GM23248 (cell line): ENCODE measurements around the gene HIP1. TPM values are rescaled to one million over a fixed set of nuclear protein-coding genes. Genes with fewer than 3 reads are reported as not detected.

Source experiments
- DNase-seq: peaks from one replicate; pipeline ENCODE4 v3.0.0-alpha.2; 2015
- H2AFZ ChIP-seq: fragments of 200-600 bp; sonication (generic); 2 replicates; pipeline ENCODE4 v1.6.1; 2016; ENCODE audit warnings: antibody characterized with exemption
- H3F3A ChIP-seq: fragments of 200-600 bp; sonication (generic); 2 replicates; pipeline ENCODE4 v1.6.1; 2016; ENCODE audit warnings: mild to moderate bottlenecking, antibody characterized with exemption, mixed run types; ENCODE audit not compliant: insufficient read depth
- H3K27ac ChIP-seq: fragments of 200-600 bp; sonication (generic); 2 replicates; pipeline ENCODE4 v1.5.1; 2016; ENCODE audit warnings: mild to moderate bottlenecking
- H3K27me3 ChIP-seq: fragments of 200-600 bp; sonication (generic); replicated peaks from 2 replicates; pipeline ENCODE4 v1.6.1; 2016; ENCODE audit warnings: mild to moderate bottlenecking; ENCODE audit not compliant: insufficient read depth
- H3K36me3 ChIP-seq: fragments of 200-600 bp; sonication (generic); 2 replicates; pipeline ENCODE4 v1.6.1; 2016; ENCODE audit warnings: low read depth, mild to moderate bottlenecking
- H3K4me1 ChIP-seq: fragments of 200-600 bp; sonication (generic); 2 replicates; pipeline ENCODE4 v1.6.1; 2016; ENCODE audit warnings: mild to moderate bottlenecking; ENCODE audit not compliant: insufficient read depth
- H3K4me2 ChIP-seq: fragments of 200-600 bp; sonication (generic); one replicate; pipeline ENCODE4 v1.6.1; 2016; ENCODE audit warnings: mild to moderate bottlenecking; ENCODE audit not compliant: unreplicated experiment
- H3K4me3 ChIP-seq: fragments of 200-600 bp; sonication (generic); 2 replicates; pipeline ENCODE4 v1.5.1; 2016; ENCODE audit warnings: mild to moderate bottlenecking
- H3K79me2 ChIP-seq: fragments of 200-600 bp; sonication (generic); 2 replicates; pipeline ENCODE4 v1.6.1; 2016; ENCODE audit warnings: mild to moderate bottlenecking; ENCODE audit not compliant: insufficient read depth
- H3K9ac ChIP-seq: fragments of 200-600 bp; sonication (generic); 2 replicates; pipeline ENCODE4 v1.6.1; 2016; ENCODE audit warnings: mild to moderate bottlenecking
- H3K9me2 ChIP-seq: fragments of 200-600 bp; sonication (generic); 2 replicates; pipeline ENCODE4 v1.6.1; 2016; ENCODE audit warnings: mixed run types, mild to moderate bottlenecking, moderate library complexity; ENCODE audit not compliant: insufficient read depth
- H3K9me3 ChIP-seq: fragments of 200-600 bp; sonication (generic); one replicate; pipeline ENCODE4 v1.6.1; 2017; ENCODE audit warnings: low read depth
- H4K20me1 ChIP-seq: fragments of 200-600 bp; sonication (generic); 2 replicates; pipeline ENCODE4 v1.6.0; 2016; ENCODE audit not compliant: insufficient read depth
- EZH2 ChIP-seq: fragments of 200-600 bp; sonication (generic); IDR thresholded peaks from 2 replicates; pipeline ENCODE4 v1.6.1; 2018; ENCODE audit warnings: antibody characterized with exemption, mild to moderate bottlenecking; ENCODE audit not compliant: insufficient read depth, poor library complexity, severe bottlenecking
- EZH2phosphoT487 ChIP-seq: fragments of 200-600 bp; sonication (generic); IDR thresholded peaks from 2 replicates; pipeline ENCODE4 v1.6.1; 2018; ENCODE audit warnings: antibody characterized with exemption, moderate library complexity, mild to moderate bottlenecking, low read depth; ENCODE audit not compliant: insufficient read depth
- WGBS, 2 experiments: methylation state at CpG; one replicate each; pipeline ENCODE4 v1.1.6; 2015 to 2017; ENCODE audit warnings: low lambda C conversion rate in 2 of 2, low coverage in 1 of 2; ENCODE audit errors: missing lambda C conversion rate in 2 of 2; 5-methylcytosine and 5-hydroxymethylcytosine counted together
- in situ Hi-C: fragments of 300-500 bp; cut with MboI; formaldehyde crosslinking; loops from 2 replicates; pipeline ENCODE4 v1.15.0; 2020
- polyA plus RNA-seq: library from polyadenylated mRNA; unstranded; fragments of >200 nt; fragmentation: Nextera tagmentation; extraction: Ambion mirVana; gene quantifications from 2 replicates; pipeline ENCODE4 v1.2.1, GENCODE V29; 2016
- total RNA-seq: library from RNA; depleted of rRNA; stranded (reverse); fragments of >200 nt; shearing (Covaris generic); gene quantifications from 2 replicates; pipeline ENCODE4 v1.2.3, GENCODE V29; 2014

The HIP1 gene
- total and polyA plus RNA-seq, 2 experiments from 2014 or later: 6.1 to 13.6 TPM

GRCh38 chr7:75756991-75757676 lies 18.4 kb upstream of the HIP1 start:
- Histone ChIP-seq H3K4me3 (no peak overlapping the region), H3K27ac (no peak overlapping the region), H3K9me2 (no peaks in the 10 kb centered on the region), H2AFZ (no peak overlapping the region), H4K20me1 (no peaks in the 10 kb centered on the region), H3K9ac (no peak overlapping the region), H3K27me3 (no peaks in the 10 kb centered on the region), H3K4me1 (no peaks in the 10 kb centered on the region), H3K79me2 (no peaks in the 10 kb centered on the region), H3K9me3 (no peaks in the 10 kb centered on the region), H3K36me3 (no peaks in the 10 kb centered on the region), H3K4me2 (no peak overlapping the region), H3F3A (no peaks in the 10 kb centered on the region)
- in situ Hi-C loops: loop anchor here (10.0 to 25.0 kb wide), 2 partner anchors 112 to 195 kb away; no protein-coding TSS in a partner anchor
- WGBS, 2 experiments: 80 to 82% methylated on average over 6 of the region's 6 CpGs
- DNase-seq: peak; percentile 67
- no peak for TF ChIP-seq EZH2
- no peak for TF ChIP-seq EZH2phosphoT487

GRCh38 chr7:75756206-75756990 lies 17.7 kb upstream of the HIP1 start:
- Histone ChIP-seq H3K79me2 (no peaks in the 10 kb centered on the region), H3K4me1 (no peaks in the 10 kb centered on the region), H3K9ac (no peak overlapping the region), H3K9me2 (no peaks in the 10 kb centered on the region), H4K20me1 (no peaks in the 10 kb centered on the region), H3K9me3 (no peaks in the 10 kb centered on the region), H3F3A (no peaks in the 10 kb centered on the region), H2AFZ (no peak overlapping the region), H3K4me3 (no peak overlapping the region), H3K36me3 (no peaks in the 10 kb centered on the region), H3K4me2 (no peak overlapping the region), H3K27ac (no peak overlapping the region), H3K27me3 (no peaks in the 10 kb centered on the region)
- 45 to 47% methylated on average over 10 of the region's 10 CpGs for WGBS, 2 experiments
- no peak for TF ChIP-seq EZH2
- TF ChIP-seq EZH2phosphoT487: no peak
- in situ Hi-C loops: loop anchor here (10.0 to 25.0 kb wide), 2 partner anchors 112 to 194 kb away; no protein-coding TSS in a partner anchor
- no peak for DNase-seq

- Histone ChIP-seq H2AFZ (no peak overlapping the region), H3K36me3 (no peaks in the 10 kb centered on the region), H3K9me3 (no peaks in the 10 kb centered on the region), H3K27me3 (no peaks in the 10 kb centered on the region), H3K9ac (no peak overlapping the region), H3K27ac (no peak overlapping the region), H3K4me3 (no peak overlapping the region), H3K4me1 (no peaks in the 10 kb centered on the region), H4K20me1 (no peaks in the 10 kb centered on the region), H3F3A (no peaks in the 10 kb centered on the region), H3K4me2 (no peak overlapping the region), H3K9me2 (no peaks in the 10 kb centered on the region), H3K79me2 (peaks cover 2% of the 10 kb centered on the region)
- DNase-seq: no peak
- 35 to 40% methylated on average over 4 of the region's 4 CpGs for WGBS, 2 experiments
- in situ Hi-C loops: no loop called here
- TF ChIP-seq EZH2phosphoT487: no peak
- TF ChIP-seq EZH2: no peak
Observed at GRCh38 chr7:75743455-75743859, 4.7 kb upstream of the HIP1 start.

- Histone ChIP-seq H3K36me3 (no peaks in the 10 kb centered on the region), H3K4me2 (no peak overlapping the region), H3K9ac (no peak overlapping the region), H3K9me2 (no peaks in the 10 kb centered on the region), H3K4me3 (no peak overlapping the region), H3F3A (no peaks in the 10 kb centered on the region), H2AFZ (no peak overlapping the region), H3K9me3 (no peaks in the 10 kb centered on the region), H3K27me3 (no peaks in the 10 kb centered on the region), H4K20me1 (no peaks in the 10 kb centered on the region), H3K4me1 (peaks cover 5% of the 10 kb centered on the region; the same call in 1 of the 2 replicates), H3K79me2 (peaks cover 24% of the 10 kb centered on the region), H3K27ac (no peak overlapping the region)
- TF ChIP-seq EZH2 (no peak), EZH2phosphoT487 (no peak)
- DNase-seq: no peak
- WGBS, 2 experiments: 61 to 65% methylated on average over 13 of the region's 13 CpGs
- in situ Hi-C loops: no loop called here
Observed at GRCh38 chr7:75740846-75741497, 2.2 kb upstream of the HIP1 start.
